Activated naive CD8-positive, alpha-beta T cell (primary cell): ENCODE measurements around the gene SYDE2.
"Not testable (repeated sequence)": the region's sequence is repeated elsewhere in the genome, so short reads cannot be mapped to it uniquely, and the experiment has no call there.

ENCODE experiments used
- H3K27ac Mint-ChIP-seq: one replicate; pipeline ENCODE4 v1.8.0; 2021; ENCODE audit warnings: mixed read lengths
- H3K27me3 Mint-ChIP-seq: one replicate; pipeline ENCODE4 v1.8.0; 2021; ENCODE audit warnings: mixed read lengths
- H3K36me3 Mint-ChIP-seq: one replicate; pipeline ENCODE4 v1.8.0; 2021; ENCODE audit warnings: mixed read lengths
- H3K4me1 Mint-ChIP-seq: one replicate; pipeline ENCODE4 v1.8.0; 2021; ENCODE audit warnings: low read depth, mixed read lengths
- H3K4me3 Mint-ChIP-seq: one replicate; pipeline ENCODE4 v1.8.0; 2021; ENCODE audit warnings: mild to moderate bottlenecking, mixed read lengths
- H3K9me3 Mint-ChIP-seq: one replicate; pipeline ENCODE4 v1.8.0; 2021; ENCODE audit warnings: low read depth, mixed read lengths

SYDE2 gene

DNA sequence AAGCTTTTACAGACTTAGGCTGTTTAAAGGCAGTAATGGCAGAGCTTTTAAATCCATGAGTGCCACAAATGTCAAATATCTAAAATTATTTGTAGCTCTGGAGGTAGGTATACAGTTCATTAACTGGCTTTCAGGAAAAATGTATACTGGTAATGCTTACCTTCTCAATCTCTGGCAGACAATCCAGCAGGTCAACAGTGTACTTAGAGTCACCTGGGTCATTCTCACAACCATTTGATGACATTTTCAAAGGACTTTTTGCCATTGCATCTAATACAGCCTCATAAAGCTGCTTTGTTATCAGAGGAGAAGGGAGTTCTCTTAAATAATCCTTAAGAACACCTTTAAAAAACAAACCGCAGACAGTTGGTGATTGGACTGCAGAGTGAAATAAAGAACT is 31.9 kb downstream of the SYDE2 start:
- H3K9me3 Mint-ChIP-seq, result no peaks in the 10 kb centered on the region

GRCh38 chr1:85166351-85166750 is 34.5 kb downstream of the SYDE2 start:
- Mint-ChIP-seq H3K27me3 (no peaks in the 10 kb centered on the region), H3K4me3 (no peak overlapping the region), H3K4me1 (peaks cover 6% of the 10 kb centered on the region), H3K27ac (no peak overlapping the region), H3K36me3 (peaks cover 6% of the 10 kb centered on the region), H3K9me3 (no peaks in the 10 kb centered on the region)

More for the DNA sequence above, 31.9 kb downstream of the SYDE2 start:
- H3K4me1 Mint-ChIP-seq, result peaks cover 22% of the 10 kb centered on the region
- H3K27ac Mint-ChIP-seq, result no peak overlapping the region
- no peak overlapping the region for H3K4me3 Mint-ChIP-seq
- H3K27me3 Mint-ChIP-seq, result no peaks in the 10 kb centered on the region
- peaks cover 2% of the 10 kb centered on the region for H3K36me3 Mint-ChIP-seq

GRCh38 chr1:85158910-85159309 is 41.9 kb downstream of the SYDE2 start:
- no peaks in the 10 kb centered on the region for H3K4me1 Mint-ChIP-seq
- H3K27ac Mint-ChIP-seq, result no peak overlapping the region
- H3K27me3 Mint-ChIP-seq, result no peaks in the 10 kb centered on the region
- peaks cover 6% of the 10 kb centered on the region for H3K36me3 Mint-ChIP-seq
- no peaks in the 10 kb centered on the region for H3K9me3 Mint-ChIP-seq
- no peak overlapping the region for H3K4me3 Mint-ChIP-seq

- Mint-ChIP-seq H3K27ac (no peak overlapping the region), H3K4me3 (no peak overlapping the region), H3K4me1 (no peaks in the 10 kb centered on the region), H3K36me3 (peaks cover 4% of the 10 kb centered on the region), H3K9me3 (no peaks in the 10 kb centered on the region), H3K27me3 (no peaks in the 10 kb centered on the region)
Measured at GRCh38 chr1:85157436-85157835, 43.4 kb downstream of the SYDE2 start.

DNA sequence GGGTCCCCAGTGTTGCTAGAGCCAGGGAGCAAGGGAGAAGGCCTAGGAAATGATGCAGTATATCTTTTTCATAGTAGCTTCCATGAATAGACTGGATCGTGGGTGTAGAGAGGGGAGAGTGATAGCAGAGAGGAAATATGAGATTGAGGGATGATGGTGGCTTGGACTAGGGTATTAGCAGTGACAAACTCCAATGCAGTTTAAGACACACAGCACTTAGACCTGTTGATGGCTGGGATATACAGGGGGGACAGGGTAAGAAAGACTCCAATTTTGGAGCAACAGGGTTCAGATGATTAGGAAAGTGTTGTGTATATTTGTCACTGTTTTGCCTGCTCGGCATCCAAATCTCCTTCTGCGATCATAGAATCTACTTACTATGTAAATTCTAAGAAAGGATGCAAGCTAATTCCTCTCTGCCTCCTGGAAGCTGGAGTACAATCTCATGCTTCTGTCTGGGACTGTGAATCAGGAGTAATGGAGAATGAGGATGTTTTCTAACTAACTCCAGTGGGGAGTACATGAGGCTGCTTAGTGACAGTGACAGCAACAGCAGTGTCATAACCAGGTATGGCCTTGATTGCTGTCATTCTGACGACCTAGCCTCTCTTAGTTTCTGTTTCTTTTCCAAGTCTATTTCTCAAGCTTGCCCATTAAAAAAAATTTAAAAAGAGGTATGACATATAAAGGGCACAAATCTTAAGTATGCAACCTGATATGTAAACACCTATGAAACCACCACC is 47.5 kb downstream of the SYDE2 start:
- Mint-ChIP-seq H3K36me3 (peaks cover 2% of the 10 kb centered on the region), H3K4me3 (no peak overlapping the region), H3K27me3 (no peaks in the 10 kb centered on the region), H3K27ac (no peak overlapping the region), H3K4me1 (peaks cover 6% of the 10 kb centered on the region), H3K9me3 (no peaks in the 10 kb centered on the region)

- Mint-ChIP-seq H3K27me3 (no peaks in the 10 kb centered on the region), H3K4me3 (no peak overlapping the region), H3K9me3 (no peaks in the 10 kb centered on the region), H3K36me3 (peaks cover 2% of the 10 kb centered on the region), H3K27ac (no peak overlapping the region), H3K4me1 (peaks cover 6% of the 10 kb centered on the region)
Measured at GRCh38 chr1:85151446-85151845, 49.4 kb downstream of the SYDE2 start.

DNA sequence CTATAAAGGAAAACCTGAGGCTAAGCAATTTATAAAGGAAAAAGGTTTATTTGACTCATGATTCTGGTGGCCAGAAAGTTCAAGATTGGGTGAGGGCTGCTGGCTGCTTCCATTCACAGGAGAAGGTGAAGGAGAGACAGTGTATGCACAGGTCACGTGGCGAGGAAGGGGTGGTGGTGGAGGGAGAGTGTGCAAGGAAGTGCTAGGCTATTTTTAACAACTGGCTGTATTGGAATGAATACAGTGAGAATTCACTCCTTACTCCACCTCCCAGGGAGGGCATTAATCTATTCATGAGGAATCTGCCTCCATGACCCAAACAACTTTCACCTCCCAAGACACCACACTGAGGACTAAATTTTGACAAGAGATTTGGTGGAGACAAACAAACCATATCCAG is 51.0 kb downstream of the SYDE2 start:
- no peaks in the 10 kb centered on the region for H3K27me3 Mint-ChIP-seq

DNA sequence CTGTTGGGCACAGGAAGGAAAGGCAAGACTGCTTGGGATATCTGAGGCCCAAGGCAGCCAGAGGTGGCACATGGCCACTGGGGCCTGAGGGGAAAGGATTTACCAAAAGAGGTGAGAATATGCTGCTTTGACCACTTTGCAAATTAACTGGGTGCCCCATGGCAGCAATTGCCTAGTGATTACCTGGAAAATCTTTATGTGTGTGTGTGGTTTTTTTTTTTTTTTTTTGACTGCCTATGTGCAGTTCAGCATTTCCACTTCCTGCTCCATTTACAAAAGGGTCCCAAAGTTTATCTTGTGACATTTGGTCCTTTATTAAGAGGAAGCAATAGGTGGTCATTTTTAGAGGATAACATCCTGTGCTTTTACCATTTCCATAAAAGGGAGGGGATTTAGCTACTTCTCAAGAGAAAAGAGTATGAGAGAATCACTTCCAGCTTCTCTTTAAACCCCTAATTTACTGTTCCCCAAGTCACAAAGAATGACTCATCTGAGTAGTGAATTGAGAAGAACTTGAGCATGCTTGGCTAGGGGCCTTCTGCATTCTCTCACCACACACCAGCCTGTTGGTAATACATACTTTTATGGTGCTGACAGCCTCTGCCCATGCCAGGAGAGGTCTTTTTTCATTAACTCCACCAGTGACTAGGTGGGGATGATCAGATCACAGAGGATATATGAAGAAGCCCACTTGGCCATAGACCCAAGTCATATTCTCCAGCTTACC is 52.1 kb downstream of the SYDE2 start:
- Mint-ChIP-seq H3K4me3 (no peak overlapping the region), H3K9me3 (no peaks in the 10 kb centered on the region), H3K36me3 (peaks cover 2% of the 10 kb centered on the region), H3K27me3 (no peaks in the 10 kb centered on the region), H3K27ac (no peak overlapping the region), H3K4me1 (peaks cover 6% of the 10 kb centered on the region)

More for the DNA sequence above, 51.0 kb downstream of the SYDE2 start:
- Mint-ChIP-seq H3K4me3 (no peak overlapping the region), H3K4me1 (peaks cover 6% of the 10 kb centered on the region), H3K36me3 (peaks cover 2% of the 10 kb centered on the region), H3K27ac (no peak overlapping the region), H3K9me3 (no peaks in the 10 kb centered on the region)

GRCh38 chr1:85146972-85147359 is 53.9 kb downstream of the SYDE2 start:
- peaks cover 2% of the 10 kb centered on the region for H3K36me3 Mint-ChIP-seq
- H3K4me3 Mint-ChIP-seq, result no peak overlapping the region
- H3K4me1 Mint-ChIP-seq, result peaks cover 6% of the 10 kb centered on the region
- H3K9me3 Mint-ChIP-seq, result no peaks in the 10 kb centered on the region
- no peak overlapping the region for H3K27ac Mint-ChIP-seq
- no peaks in the 10 kb centered on the region for H3K27me3 Mint-ChIP-seq

- H3K4me3 Mint-ChIP-seq, result not testable (repeated sequence)
Measured at GRCh38 chr1:85146298-85146971, 54.4 kb downstream of the SYDE2 start.

GRCh38 chr1:85144351-85144750 is 56.5 kb downstream of the SYDE2 start:
- Mint-ChIP-seq H3K27ac (no peak overlapping the region), H3K27me3 (no peaks in the 10 kb centered on the region), H3K9me3 (no peaks in the 10 kb centered on the region), H3K4me3 (no peak overlapping the region), H3K4me1 (peaks cover 6% of the 10 kb centered on the region), H3K36me3 (no peaks in the 10 kb centered on the region)

More at GRCh38 chr1:85146298-85146971, 54.4 kb downstream of the SYDE2 start:
- not testable (repeated sequence) for H3K27me3 Mint-ChIP-seq, H3K9me3 Mint-ChIP-seq, H3K4me1 Mint-ChIP-seq, H3K27ac Mint-ChIP-seq, H3K36me3 Mint-ChIP-seq

DNA sequence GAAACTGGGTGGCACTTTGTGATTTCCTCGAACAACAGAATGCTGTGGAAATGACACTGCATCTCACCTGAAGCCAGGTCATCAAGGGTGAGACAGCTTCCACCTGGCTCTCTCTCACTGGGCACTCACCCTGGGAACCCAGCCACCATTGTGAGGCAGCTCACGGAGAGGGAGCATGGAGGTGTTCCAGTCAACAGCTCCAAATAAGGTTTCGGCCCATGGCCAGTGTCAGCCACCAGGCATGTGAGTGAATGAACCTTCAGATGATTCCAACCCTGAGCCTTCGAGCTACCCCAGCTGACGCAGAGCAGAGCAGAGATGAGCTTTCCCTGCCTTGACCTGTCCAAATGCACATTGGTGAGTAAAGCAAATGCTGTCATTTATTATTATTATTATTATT is 58.1 kb downstream of the SYDE2 start:
- no peak overlapping the region for H3K27ac Mint-ChIP-seq

GRCh38 chr1:85138439-85138838 is 62.4 kb downstream of the SYDE2 start:
- H3K27me3 Mint-ChIP-seq, H3K36me3 Mint-ChIP-seq, H3K27ac Mint-ChIP-seq, H3K4me1 Mint-ChIP-seq, H3K9me3 Mint-ChIP-seq, H3K4me3 Mint-ChIP-seq: not testable (repeated sequence)

More for the DNA sequence above, 58.1 kb downstream of the SYDE2 start:
- no peaks in the 10 kb centered on the region for H3K4me1 Mint-ChIP-seq
- H3K36me3 Mint-ChIP-seq, result no peaks in the 10 kb centered on the region
- no peaks in the 10 kb centered on the region for H3K9me3 Mint-ChIP-seq
- H3K4me3 Mint-ChIP-seq, result no peak overlapping the region
- no peaks in the 10 kb centered on the region for H3K27me3 Mint-ChIP-seq

DNA sequence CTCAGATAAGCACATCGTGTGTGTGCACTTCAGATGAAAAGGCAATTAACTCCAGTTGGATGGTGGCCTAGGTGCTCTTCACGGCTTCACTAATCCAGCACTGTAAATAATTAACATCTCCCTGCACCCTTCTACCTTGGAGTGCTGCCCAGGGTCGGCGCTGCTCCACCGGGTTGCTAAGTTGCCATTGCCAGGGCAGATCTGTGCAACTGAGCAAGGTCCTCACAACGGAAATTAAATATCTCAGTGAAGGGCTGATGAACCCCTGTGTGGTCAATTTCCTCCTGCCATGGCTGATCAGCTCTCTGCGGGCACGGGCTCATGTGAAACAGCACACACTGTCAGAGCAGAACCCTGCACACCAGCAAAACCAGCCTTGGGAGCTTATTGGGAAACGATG is 63.2 kb downstream of the SYDE2 start:
- H3K27me3 Mint-ChIP-seq, result no peaks in the 10 kb centered on the region
- no peak overlapping the region for H3K27ac Mint-ChIP-seq
- no peak overlapping the region for H3K4me3 Mint-ChIP-seq
- H3K4me1 Mint-ChIP-seq, result no peaks in the 10 kb centered on the region
- H3K9me3 Mint-ChIP-seq, result no peaks in the 10 kb centered on the region
- H3K36me3 Mint-ChIP-seq, result no peaks in the 10 kb centered on the region

DNA sequence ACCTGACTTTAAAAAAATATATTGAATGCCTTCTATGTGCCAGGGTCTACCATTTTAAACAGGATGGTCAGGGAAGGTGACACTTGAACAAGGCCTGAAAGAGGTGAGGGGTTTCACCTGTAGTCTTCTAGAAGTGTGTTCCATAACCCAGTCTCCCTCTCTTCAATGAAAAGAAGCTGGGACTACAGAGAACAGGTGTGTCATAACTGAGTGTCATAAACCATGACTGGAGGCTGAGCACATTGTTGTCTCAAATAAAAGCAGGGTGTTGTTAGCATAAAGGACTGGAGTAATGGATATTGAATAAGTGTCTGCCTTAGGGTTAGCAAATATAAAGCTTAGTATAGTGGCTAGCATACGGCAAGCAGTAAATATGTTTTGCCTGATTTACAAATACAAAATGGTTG is 65.4 kb downstream of the SYDE2 start:
- Mint-ChIP-seq H3K27me3 (no peaks in the 10 kb centered on the region), H3K27ac (no peak overlapping the region), H3K4me1 (no peaks in the 10 kb centered on the region), H3K36me3 (no peaks in the 10 kb centered on the region), H3K9me3 (no peaks in the 10 kb centered on the region), H3K4me3 (no peak overlapping the region)
